Tibial nerve (tissue), 4 donors: ENCODE measurements around the gene KCNH1.

Experiments
- CTCF ChIP-seq, 5 experiments: fragments of 200-600 bp in 3 of 5; fragments of 450-650 bp in 2 of 5; sonication (generic) in 3 of 5; IDR thresholded peaks; one replicate each; pipeline ENCODE4 v1.5.1; 2016 to 2019; ENCODE audit warnings: antibody characterized with exemption in 5 of 5, mild to moderate bottlenecking in 3 of 5, moderate library complexity in 2 of 5
- EP300 ChIP-seq, 2 donors: sonication (generic); formaldehyde crosslinking; IDR thresholded peaks; one replicate each; pipeline ENCODE4 v1.6.1; 2017; ENCODE audit warnings: antibody characterized with exemption in 2 of 2, mild to moderate bottlenecking in 1 of 2
- POLR2A ChIP-seq, 2 donors: fragments of 450-650 bp; IDR thresholded peaks; one replicate each; pipeline ENCODE4 v1.6.1; 2017; ENCODE audit warnings: antibody characterized with exemption in 2 of 2, mild to moderate bottlenecking in 2 of 2, moderate library complexity in 2 of 2

GRCh38 chr1:210731597-210731996, 402.4 kb downstream of the KCNH1 start:
- TF ChIP-seq POLR2A (IDR thresholded peaks at IDR 0.05) (no peak), CTCF (IDR thresholded peaks at IDR 0.05) (no peak), EP300 (IDR thresholded peaks at IDR 0.05) (no peak)
